Fibroblast of upper back skin (primary cell): ENCODE measurements around the gene TSPYL4.

ENCODE experiments used
- DNase-seq: peaks from one replicate; pipeline ENCODE4 v3.0.0-alpha.2; 2013

The TSPYL4 gene

GRCh38 chr6:116268589-116269293 is 14.9 kb upstream of the TSPYL4 start:
- DNase-seq: peak; percentile 90

- peak; percentile 38 for DNase-seq
Measured at GRCh38 chr6:116267836-116268588, 14.1 kb upstream of the TSPYL4 start.

- peak; percentile 37 for DNase-seq
Measured at GRCh38 chr6:116266803-116267202, 12.9 kb upstream of the TSPYL4 start.

- no peak for DNase-seq
Measured at GRCh38 chr6:116265041-116265829, 11.4 kb upstream of the TSPYL4 start.

GRCh38 chr6:116263353-116263752 is 9.5 kb upstream of the TSPYL4 start:
- no peak for DNase-seq

GRCh38 chr6:116258520-116258919 is 4.6 kb upstream of the TSPYL4 start:
- no peak for DNase-seq

GRCh38 chr6:116256694-116257093 is 2.8 kb upstream of the TSPYL4 start:
- no peak for DNase-seq

GRCh38 chr6:116255246-116255800 is 1.4 kb upstream of the TSPYL4 start:
- DNase-seq: no peak

- DNase-seq: no peak
Measured at GRCh38 chr6:116254297-116255056, 602 bp upstream of the TSPYL4 start.

- DNase-seq: no peak
Measured at GRCh38 chr6:116253188-116253504, 729 bp downstream of the TSPYL4 start.

GRCh38 chr6:116251568-116252384 is 2.1 kb downstream of the TSPYL4 start:
- DNase-seq: peak; percentile 94

GRCh38 chr6:116248577-116248976 is 5.3 kb downstream of the TSPYL4 start:
- no peak for DNase-seq

GRCh38 chr6:116247285-116247684 is 6.6 kb downstream of the TSPYL4 start:
- DNase-seq: no peak

- DNase-seq: peak; percentile 58
Measured at GRCh38 chr6:116246089-116246488, 7.8 kb downstream of the TSPYL4 start.

GRCh38 chr6:116244284-116244683 is 9.6 kb downstream of the TSPYL4 start:
- DNase-seq: no peak

- no peak for DNase-seq
Measured at GRCh38 chr6:116239856-116240255, 14.0 kb downstream of the TSPYL4 start.

- DNase-seq: no peak
Measured at GRCh38 chr6:116239256-116239655, 14.6 kb downstream of the TSPYL4 start.

- no peak for DNase-seq
Measured at GRCh38 chr6:116238083-116238482, 15.8 kb downstream of the TSPYL4 start.

- no peak for DNase-seq
Measured at GRCh38 chr6:116234689-116235088, 19.2 kb downstream of the TSPYL4 start.

- DNase-seq: peak; percentile 97
Measured at GRCh38 chr6:116229287-116229913, 24.5 kb downstream of the TSPYL4 start.

- DNase-seq: no peak
Measured at GRCh38 chr6:116223355-116223754, 30.5 kb downstream of the TSPYL4 start.
